Measurements from ENCODE around the gene CALCOCO1. TPM values are rescaled to one million over a fixed set of nuclear protein-coding genes. Genes with fewer than 3 reads are reported as not detected.

CALCOCO1 gene
- total and polyA plus RNA-seq, 4 donors, result 65.5 to 223 (median 75.9) TPM

DNA sequence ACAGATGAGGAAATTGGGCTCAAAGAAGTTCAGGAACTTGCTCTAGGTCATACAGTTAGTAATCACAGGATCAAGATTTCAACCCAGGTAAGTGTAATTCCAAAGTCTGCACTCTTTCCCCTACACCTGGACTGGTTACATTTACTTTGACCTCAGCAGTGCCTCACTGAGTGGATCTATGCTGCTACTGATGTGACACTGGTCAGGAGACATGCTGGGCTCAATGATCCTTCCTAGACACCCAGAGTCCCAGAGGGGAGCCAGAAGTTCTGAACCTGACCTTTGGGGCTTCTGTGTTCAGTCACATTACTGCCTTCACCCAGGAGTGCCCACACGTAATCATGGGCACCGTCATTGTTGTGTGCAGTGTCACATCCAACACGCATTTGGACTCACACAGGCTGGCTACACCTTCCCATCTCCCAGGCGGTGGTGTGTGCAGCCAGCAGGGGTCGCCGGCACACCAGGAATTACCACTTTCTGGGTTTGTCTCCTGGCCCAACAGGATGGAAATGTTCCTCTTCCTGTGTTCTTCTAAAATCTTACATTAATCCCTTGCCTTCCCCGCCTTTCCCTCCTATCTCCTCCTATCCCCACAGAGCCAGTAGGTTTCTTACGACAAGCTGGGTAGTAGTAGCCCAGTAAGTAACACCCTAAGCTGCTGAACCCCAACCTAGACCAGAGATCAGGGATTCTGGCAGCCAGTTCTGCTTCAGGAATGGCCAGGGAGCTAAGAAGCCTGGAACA, 25.6 kb downstream of the CALCOCO1 start:
- WGBS, 2 donors, result 4% methylated on average over 8 of the region's 8 CpGs
- DNase-seq (peak; percentile 74 to 83 (median 83)), ATAC-seq (ENCODE audit: insufficient read depth, low FRiP score) (peak; percentile 82)
- Histone ChIP-seq H3K27ac (ENCODE audit: low read depth in 1 of 2, low read length in 1 of 2) (no peak overlapping the region), H3K9me3 (ENCODE audit: control insufficient read depth in 4 of 4, insufficient read depth in 3 of 4, low read length in 3 of 4) (no peaks in the 10 kb centered on the region), H3K36me3 (ENCODE audit: control insufficient read depth in 4 of 4, insufficient read depth in 4 of 4, low read length in 4 of 4) (no peaks in the 10 kb centered on the region), H3K9ac (ENCODE audit: insufficient read depth in 1 of 2, low read length in 2 of 2) (no peak overlapping the region), H3K4me3 (no peak overlapping the region), H3K4me1 (ENCODE audit: control insufficient read depth in 5 of 5, insufficient read depth in 5 of 5, low read length in 5 of 5) (peaks cover 0 to 3% (median 0%) of the 10 kb centered on the region in 5 donors), H3K27me3 (ENCODE audit: control insufficient read depth in 3 of 3, insufficient read depth in 3 of 3, low read length in 2 of 3) (peaks cover 3 to 51% (median 49%) of the 10 kb centered on the region in 3 donors)
- TF ChIP-seq, protein P1, sequence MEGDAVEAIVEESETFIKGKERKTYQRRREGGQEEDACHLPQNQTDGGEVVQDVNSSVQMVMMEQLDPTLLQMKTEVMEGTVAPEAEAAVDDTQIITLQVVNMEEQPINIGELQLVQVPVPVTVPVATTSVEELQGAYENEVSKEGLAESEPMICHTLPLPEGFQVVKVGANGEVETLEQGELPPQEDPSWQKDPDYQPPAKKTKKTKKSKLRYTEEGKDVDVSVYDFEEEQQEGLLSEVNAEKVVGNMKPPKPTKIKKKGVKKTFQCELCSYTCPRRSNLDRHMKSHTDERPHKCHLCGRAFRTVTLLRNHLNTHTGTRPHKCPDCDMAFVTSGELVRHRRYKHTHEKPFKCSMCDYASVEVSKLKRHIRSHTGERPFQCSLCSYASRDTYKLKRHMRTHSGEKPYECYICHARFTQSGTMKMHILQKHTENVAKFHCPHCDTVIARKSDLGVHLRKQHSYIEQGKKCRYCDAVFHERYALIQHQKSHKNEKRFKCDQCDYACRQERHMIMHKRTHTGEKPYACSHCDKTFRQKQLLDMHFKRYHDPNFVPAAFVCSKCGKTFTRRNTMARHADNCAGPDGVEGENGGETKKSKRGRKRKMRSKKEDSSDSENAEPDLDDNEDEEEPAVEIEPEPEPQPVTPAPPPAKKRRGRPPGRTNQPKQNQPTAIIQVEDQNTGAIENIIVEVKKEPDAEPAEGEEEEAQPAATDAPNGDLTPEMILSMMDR (IDR thresholded peaks at IDR 0.05; ENCODE audit: control extremely low read depth, extremely low read depth), result peak; percentile 96

DNA sequence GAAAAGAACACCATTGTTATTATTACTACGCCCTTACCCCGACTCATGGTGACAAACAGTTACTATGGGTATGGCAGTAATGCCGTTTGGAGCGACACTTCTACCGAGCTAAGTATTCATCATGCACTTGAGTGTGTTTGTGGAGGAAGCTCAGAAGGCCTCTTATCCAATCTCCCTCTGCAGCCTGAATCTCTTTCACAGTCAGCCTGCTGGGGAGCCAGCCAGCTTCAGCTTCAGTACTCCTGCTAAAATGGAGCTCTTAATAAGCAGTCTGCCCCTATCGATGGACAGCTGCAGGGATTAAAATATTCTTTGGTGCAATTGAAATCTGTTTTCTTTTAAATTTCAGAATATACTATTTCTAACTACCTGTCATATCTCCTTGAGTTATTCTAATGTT, 26.7 kb downstream of the CALCOCO1 start:
- ATAC-seq (ENCODE audit: insufficient read depth, low FRiP score), result no peak
- Histone ChIP-seq H3K36me3 (ENCODE audit: control insufficient read depth in 4 of 4, insufficient read depth in 4 of 4, low read length in 4 of 4) (no peaks in the 10 kb centered on the region), H3K4me3 (no peak overlapping the region), H3K27me3 (ENCODE audit: control insufficient read depth in 3 of 3, insufficient read depth in 3 of 3, low read length in 2 of 3) (peaks cover 3 to 56% (median 56%) of the 10 kb centered on the region in 3 donors), H3K9ac (ENCODE audit: insufficient read depth in 1 of 2, low read length in 2 of 2) (no peak overlapping the region), H3K27ac (ENCODE audit: low read depth in 1 of 2, low read length in 1 of 2) (no peak overlapping the region), H3K9me3 (ENCODE audit: control insufficient read depth in 4 of 4, insufficient read depth in 3 of 4, low read length in 3 of 4) (no peaks in the 10 kb centered on the region), H3K4me1 (ENCODE audit: control insufficient read depth in 5 of 5, insufficient read depth in 5 of 5, low read length in 5 of 5) (peaks cover 0 to 13% (median 3%) of the 10 kb centered on the region in 5 donors)
- TF ChIP-seq, protein P1 (IDR thresholded peaks at IDR 0.05; ENCODE audit: control extremely low read depth, extremely low read depth), result no peak
- WGBS, 2 donors, result 45 to 59% methylated on average over 6 of the region's 6 CpGs
- DNase-seq, result peak in 1 of 3 donors; percentile 15

- no peak overlapping the region for H3K27ac ChIP-seq (ENCODE audit: low read depth in 1 of 2, low read length in 1 of 2)
- H3K4me1 ChIP-seq (ENCODE audit: control insufficient read depth in 5 of 5, insufficient read depth in 5 of 5, low read length in 5 of 5), result peaks cover 0 to 19% (median 3%) of the 10 kb centered on the region in 5 donors
- no peaks in the 10 kb centered on the region for H3K9me3 ChIP-seq (ENCODE audit: control insufficient read depth in 4 of 4, insufficient read depth in 3 of 4, low read length in 3 of 4)
- no peak overlapping the region for H3K9ac ChIP-seq (ENCODE audit: insufficient read depth in 1 of 2, low read length in 2 of 2)
- H3K4me3 ChIP-seq, result no peak overlapping the region
- H3K27me3 ChIP-seq (ENCODE audit: control insufficient read depth in 3 of 3, insufficient read depth in 3 of 3, low read length in 2 of 3), result peaks cover 3 to 63% (median 62%) of the 10 kb centered on the region in 3 donors
- ATAC-seq (ENCODE audit: insufficient read depth, low FRiP score) (no peak), DNase-seq (no peak)
- WGBS, 2 donors, result 41 to 53% methylated on average over 5 of the region's 5 CpGs
- TF ChIP-seq, protein P1 (IDR thresholded peaks at IDR 0.05; ENCODE audit: control extremely low read depth, extremely low read depth), result no peak
- H3K36me3 ChIP-seq (ENCODE audit: control insufficient read depth in 4 of 4, insufficient read depth in 4 of 4, low read length in 4 of 4), result no peaks in the 10 kb centered on the region
Observed at GRCh38 chr12:53699678-53700025, 27.6 kb downstream of the CALCOCO1 start.
